CD4-positive, alpha-beta T cell (primary cell): ENCODE results near the gene C1QTNF7. TPM values are rescaled to one million over a fixed set of nuclear protein-coding genes. Genes with fewer than 3 reads are reported as not detected.

Experiments
- ATAC-seq: fragments of 200-7000 bp; cut with Tn5 transposase; one replicate; pipeline ENCODE4 v1.10.0; 2022; ENCODE audit warnings: mild to moderate bottlenecking; ENCODE audit not compliant: poor library complexity
- CTCF ChIA-PET: fragments of 350-600 bp; sonication (Branson Sonifier 250); formaldehyde crosslinking; loops from one replicate; lab custom pipeline; 2021; ENCODE audit warnings: antibody characterized with exemption, inconsistent platforms; lab: Charles Lee
- POLR2A ChIA-PET: fragments of 350-600 bp; sonication (Branson Sonifier 250); formaldehyde crosslinking; loops from one replicate; lab custom pipeline; 2021; ENCODE audit warnings: antibody characterized with exemption, inconsistent platforms; lab: Charles Lee
- DNase-seq, 14 experiments: peaks; one replicate each; pipeline ENCODE4 v3.0.0-alpha.2; 2013 to 2020; ENCODE audit warnings: mixed read lengths in 2 of 14
- H3K27ac ChIP-seq, 2 donors: one replicate each; pipeline versions ENCODE4 v1.5.1 to v1.7.0; 2013; ENCODE audit warnings: low read length in 2 of 2, low read depth in 1 of 2, mild to moderate bottlenecking in 1 of 2
- H3K27me3 ChIP-seq, 2 experiments: 1 replicate in 1 of 2; 2 replicates in 1 of 2; pipeline versions ENCODE4 v1.6.1 to v1.7.0; 2013; ENCODE audit warnings: low read length in 2 of 2, control low read depth in 1 of 2, mild to moderate bottlenecking in 1 of 2, moderate library complexity in 1 of 2; ENCODE audit not compliant: insufficient read depth in 2 of 2, control insufficient read depth in 1 of 2
- H3K36me3 ChIP-seq: one replicate; pipeline ENCODE4 v1.6.1; 2013; ENCODE audit warnings: low read length, control low read depth; ENCODE audit not compliant: insufficient read depth
- H3K4me1 ChIP-seq: one replicate; pipeline ENCODE4 v1.6.1; 2013; ENCODE audit warnings: low read length, control low read depth; ENCODE audit not compliant: insufficient read depth
- H3K4me3 ChIP-seq: one replicate; pipeline ENCODE4 v1.5.1; 2013; ENCODE audit warnings: mild to moderate bottlenecking, low read length, moderate library complexity
- H3K9me3 ChIP-seq, 2 experiments: 1 replicate in 1 of 2; 2 replicates in 1 of 2; pipeline versions ENCODE4 v1.6.1 to v1.7.0; 2013; ENCODE audit warnings: low read length in 2 of 2, mild to moderate bottlenecking in 2 of 2, control low read depth in 1 of 2, moderate library complexity in 1 of 2; ENCODE audit not compliant: control insufficient read depth in 1 of 2, insufficient read depth in 1 of 2
- H3K27ac Mint-ChIP-seq: one replicate; pipeline ENCODE4 v1.8.0; 2020; ENCODE audit warnings: mixed read lengths
- H3K27me3 Mint-ChIP-seq: one replicate; pipeline ENCODE4 v1.8.0; 2021; ENCODE audit warnings: mixed read lengths
- H3K36me3 Mint-ChIP-seq: one replicate; pipeline ENCODE4 v1.8.0; 2021; ENCODE audit warnings: low read depth, mixed read lengths
- H3K4me1 Mint-ChIP-seq: one replicate; pipeline ENCODE4 v1.8.0; 2021; ENCODE audit warnings: low read depth, mixed read lengths
- H3K4me3 Mint-ChIP-seq: one replicate; pipeline ENCODE4 v1.8.0; 2020; ENCODE audit warnings: mild to moderate bottlenecking, mixed read lengths
- H3K9me3 Mint-ChIP-seq: one replicate; pipeline ENCODE4 v1.8.0; 2020; ENCODE audit warnings: mixed read lengths
- CTCF ChIP-seq: fragments of 200-600 bp; IDR thresholded peaks from one replicate; pipeline ENCODE4 v1.8.0; 2022; ENCODE audit warnings: antibody characterized with exemption, mild to moderate bottlenecking
- intact Hi-C, 2 experiments: fragments of 100-400 bp; cut with DNase I in 1 of 2; cut with micrococcal nuclease in 1 of 2; formaldehyde crosslinking; loops; one replicate each; pipeline versions ENCODE4 v1.15.1 to v1.9.0; 2023 to 2025; cut with DNase I, micrococcal nuclease
- total RNA-seq, 174 experiments: library from RNA in 2 of 174; stranded (reverse) in 2 of 174; gene quantifications; one replicate each; pipeline ENCODE4 v1.2.3 and lab custom pipeline; 2021 to 2026

Gene C1QTNF7
- total RNA-seq, 2 experiments from 2014 or later, result not detected

- ATAC-seq, result no peak
- no peaks in the 10 kb centered on the region for H3K36me3 Mint-ChIP-seq
Observed at GRCh38 chr4:15469402-15470127, 41.7 kb downstream of the C1QTNF7 start, which contains the start of gene CC2D2A. Gene CC2D2A, plus strand, starts transcription at chr4:15469882. Its CDS starts 6,051 bp downstream, at chr4:15475933.

GRCh38 chr4:15470128-15470475 lies 42.3 kb downstream of the C1QTNF7 start:
- Mint-ChIP-seq H3K4me1 (peaks cover 18% of the 10 kb centered on the region), H3K36me3 (no peaks in the 10 kb centered on the region), H3K27ac (no peak overlapping the region), H3K4me3 (peak overlapping the region; percentile 42), H3K9me3 (no peaks in the 10 kb centered on the region), H3K27me3 (no peaks in the 10 kb centered on the region)
- ChIA-PET POLR2A (no interaction called here), CTCF (interaction anchor here (0.7 to 1.1 kb wide), 2 partner anchors 13 to 273 kb away, joined by 3 to 5 read pairs; no protein-coding TSS in a partner anchor)
- DNase-seq (no peak), ATAC-seq (no peak)
- Histone ChIP-seq H3K4me3 (peak overlapping the region; percentile 34), H3K4me1 (peaks cover 8% of the 10 kb centered on the region), H3K9me3 (no peaks in the 10 kb centered on the region), H3K27ac (no peak overlapping the region), H3K36me3 (no peaks in the 10 kb centered on the region), H3K27me3 (no peaks in the 10 kb centered on the region)
- intact Hi-C loops, result no loop called here
- TF ChIP-seq CTCF, result no peak

More at GRCh38 chr4:15469402-15470127, 41.7 kb downstream of the C1QTNF7 start, which contains the start of gene CC2D2A:
- POLR2A ChIA-PET, result no interaction called here
- CTCF ChIA-PET, result interaction anchor here (0.7 to 1.1 kb wide), 2 partner anchors 12 to 273 kb away, joined by 3 to 5 read pairs; no protein-coding TSS in a partner anchor
- Histone ChIP-seq H3K27ac (no peak within 1 kb of the TSS), H3K27me3 (no peaks in the 10 kb centered on the region), H3K4me1 (peaks cover 8% of the 10 kb centered on the region), H3K36me3 (no peaks in the 10 kb centered on the region), H3K9me3 (no peaks in the 10 kb centered on the region), H3K4me3 (peak within 1 kb of the TSS; percentile 34)
- no peaks in the 10 kb centered on the region for H3K9me3 Mint-ChIP-seq
- peak within 1 kb of the TSS; percentile 42 for H3K4me3 Mint-ChIP-seq
- DNase-seq, result peak in 3 of 14 experiments; percentile 8 to 22 (median 10)
- no peaks in the 10 kb centered on the region for H3K27me3 Mint-ChIP-seq
- intact Hi-C loops, result no loop called here
- H3K27ac Mint-ChIP-seq, result no peak within 1 kb of the TSS
- peaks cover 18% of the 10 kb centered on the region for H3K4me1 Mint-ChIP-seq
- no peak for TF ChIP-seq CTCF

- no peak overlapping the region for H3K4me3 ChIP-seq
- no peak for ATAC-seq
- DNase-seq, result no peak
- intact Hi-C loops, result no loop called here
- Mint-ChIP-seq H3K4me3 (no peak overlapping the region), H3K27me3 (no peaks in the 10 kb centered on the region), H3K4me1 (no peaks in the 10 kb centered on the region), H3K36me3 (no peaks in the 10 kb centered on the region), H3K9me3 (no peaks in the 10 kb centered on the region), H3K27ac (no peak overlapping the region)
- POLR2A ChIA-PET, result no interaction called here
- no peaks in the 10 kb centered on the region for H3K4me1 ChIP-seq
- H3K27ac ChIP-seq, result no peak overlapping the region
- no peak for TF ChIP-seq CTCF
- H3K36me3 ChIP-seq, result no peaks in the 10 kb centered on the region
- CTCF ChIA-PET, result no interaction called here
- H3K27me3 ChIP-seq, result no peaks in the 10 kb centered on the region
- no peaks in the 10 kb centered on the region for H3K9me3 ChIP-seq
Observed at GRCh38 chr4:15476396-15476795, 48.6 kb downstream of the C1QTNF7 start.
